Liver (tissue), 3 donors: Measurements from ENCODE around the gene RPS5.

ENCODE experiments used
- CTCF ChIP-seq: fragments of 150-350 bp; IDR thresholded peaks from 2 replicates; pipeline ENCODE4 v1.5.1; 2017; ENCODE audit warnings: improper control_type of control experiment, low read depth, low read length; ENCODE audit not compliant: missing input control
- RAD21 ChIP-seq, 2 donors: IDR thresholded peaks; 2 replicates each; pipeline ENCODE4 v1.6.1; 2016; ENCODE audit warnings: antibody characterized with exemption in 2 of 2, mild to moderate bottlenecking in 2 of 2
- REST ChIP-seq: IDR thresholded peaks from 2 replicates; pipeline ENCODE4 v1.6.1; 2016; ENCODE audit warnings: antibody characterized with exemption, mild to moderate bottlenecking
- donor health status: healthy.
- donor health status: healthy.

- TF ChIP-seq CTCF (no peak), REST (no peak), RAD21 (IDR thresholded peaks at IDR 0.05) (no peak)
Measured at GRCh38 chr19:58338336-58338735, 48.7 kb upstream of the RPS5 start.
